Liver (tissue), 9 donors: ENCODE results near the gene TTC39A. TPM values are rescaled to one million over a fixed set of nuclear protein-coding genes. Genes with fewer than 3 reads are reported as not detected.

Source experiments
- DNase-seq: peaks from one replicate; pipeline ENCODE4 v3.0.0-alpha.2; 2017; ENCODE audit warnings: low spot score
- H3K27ac ChIP-seq, 2 donors: one replicate each; pipeline ENCODE4 v1.7.0; 2013; ENCODE audit warnings: inconsistent platforms in 2 of 2, low read length in 2 of 2, control low read depth in 1 of 2, low read depth in 1 of 2, mild to moderate bottlenecking in 1 of 2
- H3K27me3 ChIP-seq, 4 donors: one replicate each; pipeline versions ENCODE4 v1.6.1 to v1.7.0; 2013; ENCODE audit warnings: low read length in 3 of 4, inconsistent platforms in 1 of 4, mild to moderate bottlenecking in 1 of 4, moderate library complexity in 1 of 4; ENCODE audit not compliant: control insufficient read depth in 4 of 4, insufficient read depth in 4 of 4
- H3K36me3 ChIP-seq, 4 donors: one replicate each; pipeline versions ENCODE4 v1.6.1 to v1.7.0; 2013; ENCODE audit warnings: low read length in 3 of 4, mild to moderate bottlenecking in 3 of 4, low read depth in 1 of 4, moderate library complexity in 1 of 4; ENCODE audit not compliant: control insufficient read depth in 4 of 4, insufficient read depth in 3 of 4
- H3K4me1 ChIP-seq, 4 donors: one replicate each; pipeline versions ENCODE4 v1.6.1 to v1.7.0; 2013; ENCODE audit warnings: low read length in 3 of 4, mild to moderate bottlenecking in 3 of 4, moderate library complexity in 1 of 4; ENCODE audit not compliant: control insufficient read depth in 4 of 4, insufficient read depth in 4 of 4
- H3K4me3 ChIP-seq, 3 donors: one replicate each; pipeline versions ENCODE4 v1.6.1 to v1.7.0; 2013; ENCODE audit warnings: low read length in 3 of 3, control low read depth in 1 of 3, low read depth in 1 of 3, mild to moderate bottlenecking in 1 of 3
- H3K9ac ChIP-seq, 2 donors: one replicate each; pipeline ENCODE4 v1.7.0; 2013; ENCODE audit warnings: low read length in 2 of 2, mild to moderate bottlenecking in 2 of 2, moderate library complexity in 2 of 2, control low read depth in 1 of 2, low read depth in 1 of 2
- H3K9me3 ChIP-seq, 4 donors: one replicate each; pipeline versions ENCODE4 v1.6.1 to v1.7.0; 2013; ENCODE audit warnings: low read length in 3 of 4; ENCODE audit not compliant: control insufficient read depth in 4 of 4
- CTCF ChIP-seq: fragments of 150-350 bp; IDR thresholded peaks from 2 replicates; pipeline ENCODE4 v1.5.1; 2017; ENCODE audit warnings: improper control_type of control experiment, low read depth, low read length; ENCODE audit not compliant: missing input control
- EGR1 ChIP-seq, 2 donors: IDR thresholded peaks; 2 replicates each; pipeline ENCODE4 v1.6.1; 2016 to 2018; ENCODE audit warnings: antibody characterized with exemption in 2 of 2, low read depth in 2 of 2
- FOXA1 ChIP-seq: IDR thresholded peaks from 2 replicates; pipeline ENCODE4 v1.6.1; 2016; ENCODE audit warnings: antibody characterized with exemption
- FOXA2 ChIP-seq: IDR thresholded peaks from 2 replicates; pipeline ENCODE4 v1.6.1; 2016; ENCODE audit warnings: antibody characterized with exemption
- GABPA ChIP-seq, 2 donors: IDR thresholded peaks in 1 of 2; conservative IDR thresholded peaks in 1 of 2; 2 replicates each; pipeline ENCODE4 v1.6.1; 2016; ENCODE audit warnings: antibody characterized with exemption in 2 of 2, mild to moderate bottlenecking in 1 of 2, moderate library complexity in 1 of 2
- HNF4A ChIP-seq, 2 donors: conservative IDR thresholded peaks; 2 replicates each; pipeline ENCODE4 v1.6.1; 2016; ENCODE audit warnings: antibody characterized with exemption in 2 of 2, mild to moderate bottlenecking in 2 of 2
- JUND ChIP-seq, 2 donors: IDR thresholded peaks; 2 replicates each; pipeline ENCODE4 v1.6.1; 2016; ENCODE audit warnings: antibody characterized with exemption in 2 of 2
- NR2F2 ChIP-seq: IDR thresholded peaks from 2 replicates; pipeline ENCODE4 v1.6.1; 2016; ENCODE audit warnings: antibody characterized with exemption
- RAD21 ChIP-seq, 2 donors: IDR thresholded peaks; 2 replicates each; pipeline ENCODE4 v1.6.1; 2016; ENCODE audit warnings: antibody characterized with exemption in 2 of 2, mild to moderate bottlenecking in 2 of 2
- RXRA ChIP-seq, 2 donors: IDR thresholded peaks; 2 replicates each; pipeline ENCODE4 v1.6.1; 2017 to 2018; ENCODE audit warnings: antibody characterized with exemption in 2 of 2, mild to moderate bottlenecking in 1 of 2
- SP1 ChIP-seq: IDR thresholded peaks from 2 replicates; pipeline ENCODE4 v1.6.1; 2018; ENCODE audit warnings: antibody characterized with exemption, mild to moderate bottlenecking
- TAF1 ChIP-seq: conservative IDR thresholded peaks from 2 replicates; pipeline ENCODE4 v1.6.1; 2016; ENCODE audit warnings: antibody characterized with exemption, mild to moderate bottlenecking
- YY1 ChIP-seq: IDR thresholded peaks from 2 replicates; pipeline ENCODE4 v1.6.1; 2016; ENCODE audit warnings: antibody characterized with exemption, mild to moderate bottlenecking
- ZBTB33 ChIP-seq: IDR thresholded peaks from 2 replicates; pipeline ENCODE4 v1.6.1; 2016; ENCODE audit warnings: antibody characterized with exemption
- WGBS: extraction: QIAGEN DNeasy Blood & Tissue Kit; methylation state at CpG from one replicate; pipeline ENCODE4 v1.1.7; 2013; 5-methylcytosine and 5-hydroxymethylcytosine counted together
- polyA plus RNA-seq, 2 donors: library from polyadenylated mRNA; stranded (reverse) in 1 of 2; unstranded in 1 of 2; fragments of 200-250 nt in 1 of 2; fragments of >200 nt in 1 of 2; fragmentation: Nextera tagmentation in 1 of 2; extraction: Ambion mirVana in 1 of 2; gene quantifications; one replicate each; pipeline versions ENCODE4 v1.2.1 to v1.2.3, GENCODE V29; 2013 to 2015
- total RNA-seq, 2 donors: library from RNA; depleted of rRNA; stranded (reverse); fragments of >200 nt; gene quantifications; one replicate each; pipeline ENCODE4 v1.2.3, GENCODE V29; 2014
- TF ChIP-seq, protein P1 (sequence below): IDR thresholded peaks from 2 replicates; pipeline ENCODE4 v1.6.1; 2016; ENCODE audit warnings: antibody characterized with exemption, mild to moderate bottlenecking
- TF ChIP-seq, protein P2 (sequence below): IDR thresholded peaks from 2 replicates; pipeline ENCODE4 v1.6.1; 2016; ENCODE audit warnings: antibody characterized with exemption
- donor health status: healthy.
- donor health status: healthy.
- donor health status: healthy.
- donor health status: healthy.
- donor health status: healthy.

TTC39A gene
- total and polyA plus RNA-seq, 4 donors: 0.32 to 1.9 (median 1.4) TPM

DNA sequence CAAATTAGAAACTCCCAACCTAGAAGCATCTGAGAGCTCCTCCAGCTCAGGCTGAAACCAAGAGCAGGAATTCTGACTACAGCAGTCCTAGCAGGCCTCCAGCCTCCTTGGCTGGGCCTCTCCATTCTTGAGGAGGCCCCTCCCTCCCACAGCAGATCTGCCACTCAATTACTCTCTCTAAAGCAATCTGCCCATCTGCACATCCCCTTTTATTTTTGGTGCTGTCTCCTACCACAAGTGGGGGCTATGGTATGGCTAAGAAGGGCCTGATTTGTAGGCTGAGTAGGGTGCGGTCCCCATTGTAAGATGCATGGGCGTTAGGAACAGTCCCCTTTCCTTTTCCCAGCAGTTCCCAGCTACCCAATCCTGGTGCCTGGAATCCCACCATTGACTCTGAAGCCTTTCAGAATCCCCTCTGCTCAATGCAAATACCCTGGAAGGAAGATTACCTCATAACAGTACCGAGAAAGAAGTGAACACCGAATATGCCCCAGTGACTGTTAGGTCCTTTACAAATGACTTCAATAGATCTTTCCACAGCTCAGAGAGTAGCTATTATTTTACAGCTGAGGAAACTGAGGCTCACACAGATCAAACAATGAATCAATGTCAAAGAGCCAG, 11.6 kb upstream of the TTC39A start:
- Histone ChIP-seq H3K27me3 (peaks cover 0 to 4% (median 0%) of the 10 kb centered on the region in 4 donors), H3K4me1 (peaks cover 0 to 8% (median 5%) of the 10 kb centered on the region in 4 donors), H3K36me3 (no peaks in the 10 kb centered on the region), H3K27ac (no peak overlapping the region), H3K9me3 (no peaks in the 10 kb centered on the region), H3K9ac (no peak overlapping the region), H3K4me3 (no peak overlapping the region)
- TF ChIP-seq TAF1 (no peak), JUND (IDR thresholded peaks at IDR 0.05) (no peak), ZBTB33 (no peak), GABPA (IDR thresholded peaks at IDR 0.05 in 1 of 2, conservative IDR thresholded peaks at IDR 0.05 in 1 of 2) (no peak), SP1 (no peak), YY1 (no peak), NR2F2 (no peak), FOXA1 (no peak), RXRA (IDR thresholded peaks at IDR 0.05) (no peak), HNF4A (conservative IDR thresholded peaks at IDR 0.05) (no peak), RAD21 (IDR thresholded peaks at IDR 0.05) (no peak), FOXA2 (no peak), CTCF (no peak)
- TF ChIP-seq, protein P1, sequence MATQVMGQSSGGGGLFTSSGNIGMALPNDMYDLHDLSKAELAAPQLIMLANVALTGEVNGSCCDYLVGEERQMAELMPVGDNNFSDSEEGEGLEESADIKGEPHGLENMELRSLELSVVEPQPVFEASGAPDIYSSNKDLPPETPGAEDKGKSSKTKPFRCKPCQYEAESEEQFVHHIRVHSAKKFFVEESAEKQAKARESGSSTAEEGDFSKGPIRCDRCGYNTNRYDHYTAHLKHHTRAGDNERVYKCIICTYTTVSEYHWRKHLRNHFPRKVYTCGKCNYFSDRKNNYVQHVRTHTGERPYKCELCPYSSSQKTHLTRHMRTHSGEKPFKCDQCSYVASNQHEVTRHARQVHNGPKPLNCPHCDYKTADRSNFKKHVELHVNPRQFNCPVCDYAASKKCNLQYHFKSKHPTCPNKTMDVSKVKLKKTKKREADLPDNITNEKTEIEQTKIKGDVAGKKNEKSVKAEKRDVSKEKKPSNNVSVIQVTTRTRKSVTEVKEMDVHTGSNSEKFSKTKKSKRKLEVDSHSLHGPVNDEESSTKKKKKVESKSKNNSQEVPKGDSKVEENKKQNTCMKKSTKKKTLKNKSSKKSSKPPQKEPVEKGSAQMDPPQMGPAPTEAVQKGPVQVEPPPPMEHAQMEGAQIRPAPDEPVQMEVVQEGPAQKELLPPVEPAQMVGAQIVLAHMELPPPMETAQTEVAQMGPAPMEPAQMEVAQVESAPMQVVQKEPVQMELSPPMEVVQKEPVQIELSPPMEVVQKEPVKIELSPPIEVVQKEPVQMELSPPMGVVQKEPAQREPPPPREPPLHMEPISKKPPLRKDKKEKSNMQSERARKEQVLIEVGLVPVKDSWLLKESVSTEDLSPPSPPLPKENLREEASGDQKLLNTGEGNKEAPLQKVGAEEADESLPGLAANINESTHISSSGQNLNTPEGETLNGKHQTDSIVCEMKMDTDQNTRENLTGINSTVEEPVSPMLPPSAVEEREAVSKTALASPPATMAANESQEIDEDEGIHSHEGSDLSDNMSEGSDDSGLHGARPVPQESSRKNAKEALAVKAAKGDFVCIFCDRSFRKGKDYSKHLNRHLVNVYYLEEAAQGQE: no peak
- TF ChIP-seq, protein P2, sequence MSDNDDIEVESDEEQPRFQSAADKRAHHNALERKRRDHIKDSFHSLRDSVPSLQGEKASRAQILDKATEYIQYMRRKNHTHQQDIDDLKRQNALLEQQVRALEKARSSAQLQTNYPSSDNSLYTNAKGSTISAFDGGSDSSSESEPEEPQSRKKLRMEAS: no peak
- 93% methylated on average over 4 of the region's 4 CpGs for WGBS
- no peak for DNase-seq

DNA sequence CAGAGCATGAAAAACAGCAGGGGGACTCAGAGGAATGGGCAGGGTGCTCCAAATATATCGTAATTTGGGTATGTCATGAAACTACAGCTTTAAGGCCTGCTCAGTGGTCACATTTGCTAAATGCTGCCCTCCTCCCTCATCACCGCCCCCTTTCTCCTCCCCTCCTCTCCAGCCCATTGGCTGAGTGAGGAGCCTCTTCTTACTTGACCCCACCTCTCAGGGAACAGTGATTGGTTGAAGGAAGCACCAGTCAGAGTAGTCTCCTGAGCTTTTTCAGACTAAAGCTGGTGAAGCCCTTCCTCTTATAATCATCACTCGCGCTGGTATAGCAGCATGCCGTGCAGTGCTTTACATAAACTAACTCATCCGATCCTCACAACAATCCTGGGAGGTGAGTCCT, 10.0 kb upstream of the TTC39A start:
- no peak overlapping the region for H3K9ac ChIP-seq
- H3K9me3 ChIP-seq: no peaks in the 10 kb centered on the region
- DNase-seq: no peak
- H3K27ac ChIP-seq: no peak overlapping the region
- no peaks in the 10 kb centered on the region for H3K36me3 ChIP-seq
- 97% methylated on average over 6 of the region's 6 CpGs for WGBS
- H3K4me3 ChIP-seq: no peak overlapping the region
- peaks cover 0 to 8% (median 4%) of the 10 kb centered on the region in 4 donors for H3K4me1 ChIP-seq
- no peak for TF ChIP-seq CTCF
- TF ChIP-seq EGR1 (IDR thresholded peaks at IDR 0.05; ENCODE audit: low read depth in 2 of 2): no peak
- no peak for TF ChIP-seq RXRA (IDR thresholded peaks at IDR 0.05)
- TF ChIP-seq RAD21 (IDR thresholded peaks at IDR 0.05): no peak
- no peak for TF ChIP-seq ZBTB33
- TF ChIP-seq NR2F2: no peak
- no peak for TF ChIP-seq FOXA2
- TF ChIP-seq TAF1: no peak
- TF ChIP-seq JUND (IDR thresholded peaks at IDR 0.05): no peak
- H3K27me3 ChIP-seq: peaks cover 0 to 4% (median 0%) of the 10 kb centered on the region in 4 donors
